Measurements from ENCODE around the gene DROSHA.

The DROSHA gene

DNA sequence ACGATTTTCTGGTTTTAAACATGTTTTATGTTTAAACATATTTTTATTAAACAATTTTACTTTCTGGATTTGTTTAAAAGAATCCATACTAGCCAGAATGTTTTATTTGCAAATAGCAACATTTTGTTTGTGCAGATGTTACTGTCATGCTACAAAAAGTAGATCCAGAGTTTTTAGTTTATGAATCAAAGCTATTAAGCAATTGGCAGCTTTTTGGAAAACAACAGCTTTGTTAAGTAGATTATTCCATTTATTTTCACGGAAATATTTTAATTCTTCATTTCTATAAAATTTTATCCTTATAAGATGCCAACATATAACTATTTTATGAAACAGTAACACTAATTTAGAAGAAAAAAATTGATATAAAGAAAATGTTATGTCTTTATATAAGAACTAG is 60.9 kb downstream of the DROSHA start:
- no peak for FAIRE-seq
- DNase-seq (ENCODE audit: low spot score): no peak

DNA sequence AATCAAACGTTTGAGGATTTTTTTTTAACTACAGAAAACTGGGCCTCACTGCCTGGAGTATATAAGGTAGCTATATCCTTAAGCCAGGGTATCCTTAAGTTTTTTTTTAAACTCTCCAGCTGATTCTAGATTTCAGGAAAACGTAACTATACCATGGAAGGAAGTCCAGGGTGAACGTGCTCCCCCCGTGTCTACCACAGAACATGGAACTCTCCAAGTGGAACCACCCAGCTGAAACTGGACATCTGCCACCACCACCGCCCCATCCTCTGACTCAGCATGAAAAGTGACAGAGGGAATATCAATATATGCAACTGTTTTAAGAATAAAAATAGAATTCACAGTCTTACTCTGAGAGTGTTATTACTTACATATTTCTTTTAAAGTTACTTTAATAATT is 61.3 kb downstream of the DROSHA start:
- DNase-seq (ENCODE audit: low spot score) (peak; percentile 74), FAIRE-seq (peak; percentile 98)

DNA sequence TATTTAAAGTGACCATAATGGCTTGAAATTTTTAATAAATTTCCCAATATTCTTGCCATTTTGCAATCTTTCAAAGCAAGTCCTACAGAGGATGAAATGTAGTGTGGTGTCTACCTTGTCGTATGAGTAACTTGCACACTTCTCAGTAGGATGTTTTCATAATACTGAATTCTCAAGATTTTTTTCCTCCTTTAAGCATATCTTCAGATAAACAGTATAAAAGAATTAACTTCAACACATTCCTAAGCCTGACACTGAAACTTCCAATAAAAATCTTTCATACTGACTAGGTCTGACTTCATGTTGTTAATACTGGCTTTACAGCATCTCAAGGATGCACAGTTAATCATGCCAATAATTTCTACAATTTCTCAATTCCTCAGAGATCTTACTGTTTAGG is 62.0 kb downstream of the DROSHA start:
- no peak for FAIRE-seq

DNA sequence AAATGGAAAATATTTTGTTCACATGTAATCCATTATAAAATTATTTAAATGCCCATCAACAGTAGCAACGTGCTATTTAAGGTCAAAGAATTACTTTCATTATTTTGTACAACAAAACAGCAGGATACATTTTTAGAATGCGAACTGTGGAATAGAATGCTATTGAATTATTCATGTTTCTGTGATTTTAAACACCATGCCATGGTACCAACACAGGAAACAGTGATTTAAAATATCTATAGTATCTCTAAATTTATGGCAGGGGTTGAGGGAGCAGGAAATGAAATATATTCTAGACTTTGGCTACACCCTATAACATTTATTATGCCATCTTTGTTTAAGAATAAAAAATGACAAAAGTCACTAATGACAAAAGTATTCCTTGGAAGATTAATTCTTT is 62.4 kb downstream of the DROSHA start:
- FAIRE-seq (peak; percentile 21), DNase-seq (ENCODE audit: low spot score) (no peak)

More for the DNA sequence above, 62.0 kb downstream of the DROSHA start:
- DNase-seq (ENCODE audit: low spot score): no peak

DNA sequence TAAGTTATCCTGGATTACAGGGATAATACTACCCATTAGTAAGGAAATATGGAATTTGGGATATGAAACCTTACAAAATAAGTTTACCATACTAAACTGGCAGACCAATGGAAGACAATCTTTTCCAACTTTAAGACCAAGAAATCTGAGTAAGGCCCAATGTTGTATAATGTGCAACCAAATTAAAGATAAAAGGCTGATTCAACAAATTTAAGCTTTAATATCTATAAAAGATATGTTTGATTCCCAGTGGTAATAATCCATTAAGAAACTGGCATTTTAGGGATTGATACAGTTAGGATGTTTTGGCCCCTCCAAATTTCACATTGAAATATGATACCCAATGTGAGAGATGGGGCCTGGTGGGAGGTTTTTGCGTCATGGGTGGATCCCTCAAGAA is 66.6 kb downstream of the DROSHA start:
- DNase-seq (ENCODE audit: low spot score) (no peak), FAIRE-seq (no peak)

DNA sequence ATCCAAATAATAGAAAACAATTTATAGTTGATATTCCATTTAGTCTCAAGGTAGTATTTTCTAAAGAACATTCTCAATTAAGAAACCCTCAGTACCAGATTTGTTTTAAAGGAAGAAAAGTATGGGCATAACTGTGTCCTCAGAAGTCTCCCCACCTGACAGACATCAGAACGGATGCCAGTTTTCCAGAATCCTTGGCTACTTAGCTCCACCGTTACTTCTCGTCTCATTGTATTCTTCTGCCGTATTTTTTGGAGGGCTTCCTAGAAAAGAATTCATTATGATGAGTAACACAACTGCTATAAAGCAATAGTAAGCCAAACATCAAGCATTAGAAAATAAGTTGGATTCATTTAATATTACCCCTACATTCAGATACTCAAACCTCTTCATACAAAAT is 67.8 kb downstream of the DROSHA start:
- DNase-seq (ENCODE audit: low spot score): no peak
- FAIRE-seq: no peak

DNA sequence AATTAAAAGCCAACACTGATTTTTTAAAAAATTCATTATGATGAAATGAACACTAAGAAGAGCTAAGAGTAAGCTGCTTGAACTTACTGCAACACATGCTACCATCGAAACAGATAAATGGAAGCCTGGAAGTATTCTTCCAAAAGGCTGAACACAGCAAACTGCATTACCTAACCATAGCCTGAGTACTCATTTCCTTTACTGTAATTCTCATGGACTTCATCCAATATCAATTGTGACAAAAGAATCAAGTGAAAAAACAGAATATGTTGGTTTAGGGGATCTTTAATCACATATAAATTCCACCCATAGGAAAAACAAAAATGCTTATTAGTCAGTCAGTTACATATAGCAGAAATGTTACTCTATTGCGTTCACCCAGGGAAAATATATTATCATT is 68.5 kb downstream of the DROSHA start:
- no peak for FAIRE-seq
- DNase-seq (ENCODE audit: low spot score): no peak

DNA sequence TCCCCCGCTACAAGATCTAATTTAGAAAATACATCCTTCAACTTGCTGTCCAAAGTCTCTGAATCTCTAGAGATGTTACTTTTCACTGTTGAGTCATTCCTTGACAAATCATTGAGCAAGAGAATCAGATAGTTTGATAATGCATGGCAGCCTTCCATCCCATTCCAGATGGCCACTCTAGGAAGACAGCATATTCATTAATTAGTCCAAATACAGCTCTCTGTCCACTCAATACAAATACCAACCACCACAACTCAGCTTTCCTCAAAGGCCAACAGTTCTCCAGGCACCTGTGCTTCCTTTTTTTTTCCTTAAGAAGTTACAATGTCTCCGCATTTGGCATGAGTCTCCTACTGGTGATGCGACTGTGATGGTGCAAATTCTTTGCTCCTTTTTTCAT is 72.3 kb downstream of the DROSHA start:
- no peak for DNase-seq (ENCODE audit: low spot score)

DNA sequence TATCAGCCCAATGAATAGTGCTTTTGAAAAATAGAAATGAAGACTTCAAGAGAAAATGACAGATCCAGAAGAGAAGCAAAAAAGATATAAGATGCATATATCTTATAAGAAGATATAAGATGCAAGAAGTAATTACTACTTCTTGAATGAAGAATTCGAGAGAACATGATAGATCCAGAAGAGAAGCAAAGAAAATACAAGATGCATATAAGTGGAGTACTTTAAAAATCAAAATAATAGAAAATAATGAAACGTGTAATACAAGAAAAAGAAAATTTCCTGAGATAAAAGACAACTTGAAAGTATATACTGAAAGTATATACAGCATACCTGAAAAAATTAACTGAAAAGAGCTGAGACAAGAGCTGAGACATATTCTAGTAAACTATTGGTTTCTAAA is 76.7 kb downstream of the DROSHA start:
- FAIRE-seq: peak; percentile 62
- DNase-seq (ENCODE audit: low spot score): no peak

More for the DNA sequence above, 72.3 kb downstream of the DROSHA start:
- FAIRE-seq: no peak

DNA sequence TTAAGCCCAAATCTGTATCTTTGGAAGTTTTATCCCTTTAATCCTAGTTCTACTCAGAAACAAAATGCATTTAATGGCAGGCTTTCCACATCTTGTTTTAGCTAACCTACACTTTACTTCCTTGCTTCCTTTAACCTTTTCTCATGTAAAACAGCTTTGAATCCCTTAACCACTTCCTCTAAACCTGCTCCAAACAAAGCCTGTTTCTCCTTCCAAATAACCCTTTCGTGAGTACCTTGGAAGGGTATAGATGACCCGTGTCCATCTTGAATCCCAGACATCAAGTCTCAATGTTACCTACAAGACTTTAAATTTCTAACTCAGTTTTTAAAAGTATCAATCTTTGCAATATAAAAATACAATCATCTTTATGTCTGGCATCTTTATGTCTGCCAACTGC is 78.4 kb downstream of the DROSHA start:
- FAIRE-seq: no peak
- no peak for DNase-seq (ENCODE audit: low spot score)

DNA sequence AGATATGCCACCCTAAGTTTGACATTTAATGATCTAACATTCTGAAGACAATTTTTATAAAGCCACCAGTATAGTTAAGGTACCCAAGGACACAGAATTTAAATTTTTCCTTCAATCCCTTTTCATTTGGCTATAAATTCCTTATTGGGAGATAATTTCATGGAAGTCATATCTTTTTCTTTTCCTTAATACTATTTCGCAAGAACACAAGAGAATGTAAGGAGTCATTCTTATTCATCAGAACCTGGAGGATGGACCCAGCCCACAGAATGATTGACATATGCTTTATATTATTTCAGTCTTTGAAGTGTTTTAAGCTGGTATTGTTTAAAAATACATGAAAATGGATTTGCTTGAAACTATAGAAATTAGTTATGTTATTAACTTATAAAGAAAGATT is 79.6 kb downstream of the DROSHA start:
- FAIRE-seq (no peak), DNase-seq (ENCODE audit: low spot score) (no peak)

DNA sequence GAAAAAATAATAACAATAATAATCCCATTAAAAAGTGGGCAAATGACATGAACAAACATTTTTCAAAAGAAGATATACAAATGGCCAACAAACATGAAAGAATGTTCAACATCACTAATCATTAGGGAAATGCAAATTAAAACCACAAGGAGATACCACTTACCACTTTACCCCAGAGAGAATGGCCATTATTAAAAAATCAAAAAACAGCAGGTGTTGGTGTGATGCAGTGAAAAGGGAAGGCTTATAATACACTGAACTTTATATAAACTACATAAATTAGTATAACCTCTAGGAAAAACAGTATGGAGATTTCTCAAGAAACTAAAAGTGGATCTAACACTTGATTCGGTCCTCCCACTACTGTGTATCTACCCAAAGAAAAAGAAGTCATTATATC is 81.9 kb downstream of the DROSHA start:
- no peak for DNase-seq (ENCODE audit: low spot score)
- peak; percentile 10 for FAIRE-seq

DNA sequence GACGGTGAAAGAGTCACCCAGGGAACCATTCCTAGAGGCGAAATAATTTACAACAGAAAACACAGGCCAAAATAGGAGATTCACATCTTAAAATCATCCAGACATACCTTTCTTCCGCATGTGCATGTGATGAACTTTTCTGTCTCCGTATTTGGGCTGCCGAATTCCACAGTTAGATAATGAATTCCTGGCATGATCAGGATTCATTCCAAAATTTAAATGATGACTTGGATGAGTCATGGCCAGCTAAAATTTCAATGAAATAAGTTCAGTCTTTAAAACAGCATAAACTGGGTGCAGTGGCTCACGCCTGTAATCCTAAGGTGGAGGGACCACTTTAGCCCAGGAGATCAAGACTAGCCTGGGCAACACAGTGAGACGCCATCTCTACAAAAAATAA is 82.7 kb downstream of the DROSHA start:
- no peak for DNase-seq (ENCODE audit: low spot score)

DNA sequence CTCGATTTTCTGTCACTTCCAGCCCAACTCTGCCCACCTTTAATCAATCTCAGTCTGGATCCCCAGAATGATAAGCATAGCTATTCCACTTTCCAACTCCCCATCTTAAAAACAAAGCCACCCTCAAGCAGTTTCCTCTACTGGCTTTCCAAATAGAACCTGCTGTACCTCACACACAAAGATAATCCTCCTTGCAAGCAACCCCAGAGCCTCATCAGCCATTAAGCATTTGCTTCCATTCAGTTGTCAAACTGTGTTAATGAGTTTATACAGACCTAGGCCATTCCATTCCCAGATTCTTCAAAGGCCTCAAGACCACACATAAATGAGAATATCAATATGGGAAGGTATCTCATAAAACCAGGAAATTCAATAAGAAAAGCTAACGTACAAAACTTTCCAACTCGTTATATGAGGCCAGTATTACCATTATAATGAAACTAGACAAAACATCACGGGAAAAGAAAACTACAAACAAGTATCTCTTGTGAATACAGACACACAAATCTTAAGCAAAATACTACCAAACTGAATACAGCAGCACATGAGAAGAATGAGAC is 86.8 kb downstream of the DROSHA start:
- no peak for FAIRE-seq
- no peak for DNase-seq (ENCODE audit: low spot score)

More for the DNA sequence above, 82.7 kb downstream of the DROSHA start:
- no peak for FAIRE-seq

DNA sequence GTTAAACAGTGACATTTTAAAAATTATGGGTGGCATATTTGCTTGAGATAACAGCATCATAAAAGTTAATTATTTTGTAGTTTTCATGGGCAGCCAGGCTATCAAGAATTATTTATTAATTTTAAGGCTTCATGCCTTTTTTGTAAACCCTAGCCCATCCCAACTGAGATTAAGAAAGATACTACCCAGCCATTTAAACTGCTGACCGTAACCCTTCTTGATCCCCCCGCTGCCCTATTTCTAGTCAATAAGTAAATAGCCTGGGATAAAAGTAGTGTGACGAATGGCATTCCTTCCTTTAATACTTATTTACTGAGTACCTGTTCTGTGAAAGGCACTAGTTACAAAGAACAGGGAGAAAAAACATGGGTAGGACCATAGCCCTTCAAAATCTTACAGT is 88.3 kb downstream of the DROSHA start:
- no peak for FAIRE-seq

DNA sequence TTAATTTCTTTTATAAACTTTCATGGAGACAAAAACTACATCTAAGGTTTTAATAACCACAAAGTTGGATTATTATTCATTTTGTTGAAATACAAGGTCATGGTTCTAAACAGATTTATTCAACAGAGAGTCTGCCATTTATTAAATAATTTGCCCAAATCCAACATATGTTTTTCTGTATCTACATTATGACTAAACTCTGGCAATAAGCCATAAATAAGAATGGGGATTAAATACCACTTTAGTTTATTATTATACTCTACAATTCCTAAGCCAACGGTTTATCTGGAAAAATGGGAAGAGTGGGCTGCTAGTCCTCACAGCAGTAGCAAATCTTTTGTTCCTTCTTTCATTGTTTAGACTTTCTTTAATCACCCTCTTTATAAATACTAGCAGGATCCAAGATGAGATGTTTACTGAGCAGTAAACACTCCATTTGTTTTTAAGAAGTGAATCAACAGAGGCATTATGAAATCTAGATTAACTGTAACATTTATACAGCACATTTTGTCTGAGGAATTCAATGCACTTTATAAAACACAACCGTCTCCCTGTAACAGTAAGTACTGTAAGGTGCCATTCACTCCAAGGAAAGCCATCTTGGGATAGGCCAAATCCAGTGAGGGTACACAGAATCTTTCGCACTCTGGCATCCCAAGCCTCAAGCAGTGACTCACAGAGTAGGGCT is 89.7 kb downstream of the DROSHA start:
- FAIRE-seq (peak; percentile 50), DNase-seq (ENCODE audit: low spot score) (no peak)

More for the DNA sequence above, 88.3 kb downstream of the DROSHA start:
- DNase-seq (ENCODE audit: low spot score): no peak

DNA sequence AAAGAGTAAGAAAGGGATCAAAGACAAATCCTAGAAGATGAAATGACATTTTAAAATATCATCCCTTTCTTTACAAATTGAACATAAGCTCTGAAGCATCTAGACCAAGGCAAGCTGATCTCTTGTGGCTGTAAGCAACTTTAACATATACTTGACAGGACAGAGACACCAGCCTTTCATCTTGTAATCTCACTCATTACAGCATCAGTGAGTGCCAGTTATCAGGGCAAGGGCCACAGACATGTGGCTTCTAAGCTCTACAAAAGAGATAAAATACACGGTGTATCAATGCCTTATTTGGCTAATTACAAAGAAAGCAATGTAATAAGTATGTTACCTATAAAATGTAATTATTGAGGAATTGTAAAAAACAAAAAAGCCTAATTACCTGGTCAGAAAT is 95.0 kb downstream of the DROSHA start:
- DNase-seq (ENCODE audit: low spot score): no peak
- FAIRE-seq: no peak

DNA sequence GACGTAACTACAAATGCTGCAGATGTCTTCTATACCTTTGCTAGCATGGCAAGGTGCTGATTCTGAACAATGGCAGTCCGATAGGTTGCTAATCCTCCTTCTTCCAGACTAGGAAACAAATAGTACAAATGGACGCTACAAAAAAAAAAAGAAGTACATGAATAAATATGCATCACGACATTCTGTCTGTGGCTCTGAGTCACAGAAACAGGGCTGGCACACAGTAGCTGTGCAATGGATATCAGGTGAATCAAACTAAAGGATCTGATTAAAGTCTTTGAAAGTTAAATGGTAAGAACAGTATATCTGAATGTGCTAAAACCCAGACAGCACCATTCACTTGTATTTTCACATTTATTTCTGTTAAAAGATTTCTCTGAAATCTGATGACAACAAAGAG is 96.2 kb downstream of the DROSHA start:
- no peak for DNase-seq (ENCODE audit: low spot score)
- FAIRE-seq: no peak

DNA sequence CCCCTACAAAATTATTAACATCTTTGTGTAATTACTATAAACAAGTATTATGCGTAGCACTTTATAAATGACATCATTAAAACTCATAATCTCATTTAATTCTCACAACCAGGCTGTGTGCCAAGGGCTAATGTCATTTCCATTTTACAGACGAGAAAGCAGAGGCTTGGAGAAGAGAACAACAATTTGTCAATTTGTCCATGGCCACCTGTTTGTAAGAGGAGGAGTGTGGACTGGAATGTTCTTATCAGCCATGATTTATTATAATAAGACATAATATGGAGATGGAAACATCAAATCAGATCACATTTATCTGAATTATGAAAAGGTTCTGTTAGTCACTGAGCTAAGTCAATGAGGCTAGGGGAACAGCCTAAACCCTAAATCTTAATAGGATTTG is 97.0 kb downstream of the DROSHA start:
- no peak for DNase-seq (ENCODE audit: low spot score)
- FAIRE-seq: no peak

DNA sequence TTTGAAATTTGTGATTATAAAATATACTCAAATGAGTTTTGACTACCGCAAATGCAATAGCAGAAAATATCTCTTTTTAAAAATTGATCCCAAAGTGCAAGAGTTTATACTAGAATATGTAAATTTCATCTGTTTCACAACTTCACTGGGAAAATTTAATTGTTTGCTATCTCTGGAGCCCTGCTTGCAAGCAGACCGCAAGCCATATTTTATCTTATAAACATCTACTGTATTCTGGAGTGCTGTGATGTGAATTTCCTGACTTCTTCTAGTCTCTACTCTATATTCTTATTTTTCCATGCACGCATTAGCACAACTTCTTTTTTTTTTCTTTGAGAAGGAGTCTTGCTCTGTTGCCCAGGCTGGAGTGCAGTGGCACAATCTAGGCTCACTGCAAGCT is 98.7 kb downstream of the DROSHA start:
- FAIRE-seq (peak; percentile 11), DNase-seq (ENCODE audit: low spot score) (no peak)

DNA sequence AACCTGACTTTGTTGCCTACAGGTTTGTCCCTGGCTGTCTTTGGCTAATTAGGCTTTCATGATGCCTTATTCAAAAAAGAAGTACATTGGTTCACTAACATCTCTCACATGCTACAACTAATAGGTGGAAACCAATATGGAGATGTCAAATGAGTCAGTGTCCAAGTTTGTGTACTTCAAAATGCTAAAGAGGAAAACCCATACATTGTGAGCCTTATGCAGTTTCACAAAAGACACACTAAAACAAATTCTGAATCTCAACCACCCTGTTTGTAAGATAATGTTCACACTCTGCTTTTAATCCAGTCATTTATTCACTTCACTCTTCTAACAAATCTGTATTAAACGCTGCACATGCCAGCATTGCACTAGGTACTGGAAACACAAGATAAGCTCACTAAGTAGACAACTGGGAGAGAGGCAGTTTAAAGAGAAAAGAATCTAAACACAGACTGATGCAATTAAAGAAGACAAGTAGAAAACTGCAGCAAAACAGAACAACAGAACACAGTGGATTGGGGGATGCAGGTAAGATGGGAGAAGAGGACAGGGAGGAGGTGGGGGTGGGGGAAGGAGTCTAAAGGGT is 104.1 kb downstream of the DROSHA start:
- DNase-seq (ENCODE audit: low spot score) (no peak), FAIRE-seq (no peak)

DNA sequence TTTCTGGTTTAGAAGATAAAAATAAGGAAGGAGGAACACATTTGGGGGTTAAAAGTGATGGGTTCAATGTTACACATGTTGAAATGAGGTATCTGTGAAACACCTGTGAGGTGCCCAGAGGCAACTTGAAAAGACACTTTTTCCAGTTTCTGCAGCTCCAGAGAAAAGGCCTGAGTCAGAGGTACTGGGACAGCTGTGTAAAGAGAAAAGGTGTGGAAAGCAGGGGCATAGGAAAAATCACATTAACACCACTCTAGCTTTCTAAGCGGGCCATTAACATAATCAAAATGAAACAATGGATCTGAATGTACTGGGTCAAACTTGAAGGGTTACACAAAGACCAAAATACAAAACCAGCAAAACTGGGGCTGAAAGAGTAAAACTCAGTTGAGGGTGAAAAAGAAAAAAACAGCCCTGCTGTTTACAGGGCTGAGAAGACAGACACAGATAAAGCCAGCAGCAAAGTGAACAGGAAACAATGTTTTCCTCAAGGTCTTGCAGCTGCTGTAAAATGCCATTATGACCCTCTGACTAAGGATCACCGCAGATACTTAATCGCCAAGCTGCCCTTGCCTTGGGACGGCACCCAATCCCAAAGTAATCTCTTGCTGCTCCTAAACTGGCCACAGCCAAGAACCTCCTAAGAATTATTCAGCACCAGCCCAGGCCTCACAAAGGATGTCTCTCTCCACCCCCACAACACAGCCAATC is 104.7 kb downstream of the DROSHA start:
- DNase-seq (ENCODE audit: low spot score): no peak

More for the DNA sequence above, 104.7 kb downstream of the DROSHA start:
- no peak for FAIRE-seq

Data from RCC 7860 (cell line).